HG02623 (cell line): ENCODE data around the gene AKT1S1.
"Not testable (repeated sequence)": the region's sequence is repeated elsewhere in the genome, so short reads cannot be mapped to it uniquely, and the experiment has no call there.

Experiments
- ATAC-seq: cut with Tn5 transposase; IDR thresholded peaks from one replicate; pipeline ENCODE4 v1.9.1; 2021; ENCODE audit warnings: moderate library complexity; ENCODE audit not compliant: unreplicated experiment

The AKT1S1 gene

DNA sequence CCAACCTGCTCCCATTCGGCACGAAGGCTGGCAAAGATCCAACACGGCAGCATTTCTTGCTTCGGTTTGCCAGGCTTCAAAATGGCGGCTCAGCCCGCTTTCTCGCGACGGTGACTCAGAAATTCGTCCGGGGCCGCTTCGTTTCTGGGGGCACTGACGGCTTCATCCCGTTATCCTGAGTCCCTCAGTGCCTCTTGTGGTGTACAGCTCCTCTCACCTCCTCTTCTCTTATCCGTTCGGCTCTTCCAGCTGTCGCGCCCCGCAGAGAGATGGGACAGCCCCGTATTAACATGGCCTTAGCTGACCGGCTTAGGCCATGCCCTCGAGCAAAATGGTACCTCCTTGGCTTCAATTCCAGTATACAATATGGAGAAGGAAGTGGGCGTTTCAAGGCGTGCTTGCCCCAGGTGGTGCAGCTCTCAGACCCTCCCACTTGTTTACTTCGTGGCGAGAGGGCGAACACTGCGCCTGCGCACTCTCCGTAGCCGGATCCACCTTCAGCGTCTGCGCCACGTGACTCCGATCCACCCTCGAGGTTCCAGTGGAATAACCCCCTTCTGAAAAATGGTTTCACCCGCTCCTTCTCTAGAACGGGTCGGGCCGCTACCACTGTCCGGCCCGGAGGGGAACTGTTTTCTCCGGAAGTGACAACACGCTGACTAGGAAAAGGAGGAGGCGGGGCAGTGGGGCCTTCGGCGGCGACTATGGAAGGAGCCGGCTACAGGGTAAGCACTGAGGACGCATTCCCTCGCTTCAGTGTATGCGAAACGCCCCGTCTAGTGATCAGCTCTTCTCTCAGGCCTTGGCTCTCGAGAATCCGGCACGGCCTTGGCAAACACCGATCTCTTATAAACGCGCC, at the start of gene AKT1S1, which contains the start of gene TBC1D17:
Gene AKT1S1, minus strand, starts transcription at position 336 of the 859 bp plus-strand sequence. CDS start 4,060 bp downstream, outside the sequence.
Gene TBC1D17, plus strand, starts transcription at position 683 of the 859 bp plus-strand sequence. Its CDS starts 22 bp downstream, at position 705.
- ATAC-seq: peak; percentile 57

- ATAC-seq: no peak
These were observed 49.4 kb upstream of the AKT1S1 start for GRCh38 chr19:49926515-49926914.

DNA sequence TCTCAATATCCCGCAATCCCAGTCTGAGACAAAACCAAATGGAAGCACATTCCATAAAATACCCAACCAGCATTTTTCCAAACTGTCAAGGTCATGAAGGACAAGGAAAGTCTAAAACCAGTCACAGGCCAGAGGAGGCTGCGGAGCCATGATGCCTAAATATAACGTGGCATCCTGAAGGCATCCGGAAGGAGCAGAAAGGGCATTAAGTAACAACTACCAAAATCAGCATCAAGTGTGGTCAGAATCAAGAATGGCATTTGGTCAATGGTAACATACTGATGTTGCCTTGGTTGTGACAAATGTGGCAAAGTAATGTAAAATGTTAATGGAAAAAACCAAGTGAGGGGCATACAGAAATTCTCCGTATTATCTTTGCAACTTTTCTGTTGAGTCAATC, 48.3 kb upstream of the AKT1S1 start:
- ATAC-seq: no peak

DNA sequence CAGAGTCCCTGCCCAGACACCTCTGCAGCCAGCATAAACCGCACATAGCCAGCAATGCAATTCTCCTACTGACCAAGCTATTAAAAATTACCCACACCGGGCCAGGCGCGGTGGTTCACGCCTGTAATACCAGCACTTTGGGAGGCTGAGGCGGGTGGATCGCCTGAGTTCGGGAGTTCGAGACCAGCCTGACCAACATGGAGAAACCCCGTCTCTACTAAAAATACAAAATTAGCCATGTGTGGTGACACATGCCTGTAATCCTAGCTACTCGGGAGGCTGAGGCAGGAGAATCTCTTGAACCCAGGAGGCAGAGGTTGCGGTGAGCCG, 47.7 kb upstream of the AKT1S1 start:
- not testable (repeated sequence) for ATAC-seq

GRCh38 chr19:49924004-49924880, 47.1 kb upstream of the AKT1S1 start:
- no peak for ATAC-seq

DNA sequence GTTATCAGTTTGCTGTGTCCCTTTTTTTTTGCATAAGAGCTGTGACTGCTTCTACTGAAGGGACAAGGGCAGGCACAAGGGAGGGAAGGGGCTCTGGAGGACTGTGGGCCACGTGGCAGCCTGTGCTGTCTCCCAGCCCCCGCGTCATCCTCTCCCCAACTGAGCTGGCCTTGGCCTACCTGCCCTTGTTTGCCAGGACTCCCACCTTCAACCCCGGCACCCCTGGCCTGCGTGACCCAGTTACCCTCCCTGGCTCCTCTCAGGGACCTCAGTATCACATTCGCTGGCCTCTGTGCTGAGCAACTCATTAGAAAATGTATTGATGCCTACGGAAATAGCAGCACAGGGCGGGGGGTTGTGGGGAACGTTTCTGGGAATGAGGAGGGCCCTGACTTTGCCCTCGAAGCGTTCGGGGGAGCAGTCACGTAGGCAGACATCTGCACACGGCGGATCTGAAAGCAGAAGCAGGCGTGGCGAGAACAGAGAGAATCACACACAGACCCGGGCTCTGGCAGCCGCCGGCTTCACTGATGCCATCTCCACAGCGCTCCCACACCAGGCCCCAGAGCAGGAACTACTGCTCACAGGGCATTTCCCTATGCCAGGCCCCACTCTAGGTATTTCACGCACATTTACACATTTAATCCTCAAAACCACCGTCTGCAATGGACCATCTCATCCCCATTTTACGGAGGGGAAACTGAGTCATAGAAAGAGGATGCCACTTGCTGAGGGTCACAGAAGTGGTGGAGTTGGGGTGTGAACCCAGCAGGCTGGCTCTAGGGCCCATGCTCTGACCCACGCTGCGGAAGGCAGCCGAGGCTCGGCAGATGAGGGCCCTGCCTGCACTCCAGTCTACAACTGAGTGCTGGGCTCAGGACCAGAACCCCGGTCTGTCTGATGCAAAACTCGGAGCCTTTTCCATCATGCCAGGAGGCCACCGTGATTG, 46.2 kb upstream of the AKT1S1 start:
- no peak for ATAC-seq

GRCh38 chr19:49921871-49922795, 45.0 kb upstream of the AKT1S1 start:
- no peak for ATAC-seq

DNA sequence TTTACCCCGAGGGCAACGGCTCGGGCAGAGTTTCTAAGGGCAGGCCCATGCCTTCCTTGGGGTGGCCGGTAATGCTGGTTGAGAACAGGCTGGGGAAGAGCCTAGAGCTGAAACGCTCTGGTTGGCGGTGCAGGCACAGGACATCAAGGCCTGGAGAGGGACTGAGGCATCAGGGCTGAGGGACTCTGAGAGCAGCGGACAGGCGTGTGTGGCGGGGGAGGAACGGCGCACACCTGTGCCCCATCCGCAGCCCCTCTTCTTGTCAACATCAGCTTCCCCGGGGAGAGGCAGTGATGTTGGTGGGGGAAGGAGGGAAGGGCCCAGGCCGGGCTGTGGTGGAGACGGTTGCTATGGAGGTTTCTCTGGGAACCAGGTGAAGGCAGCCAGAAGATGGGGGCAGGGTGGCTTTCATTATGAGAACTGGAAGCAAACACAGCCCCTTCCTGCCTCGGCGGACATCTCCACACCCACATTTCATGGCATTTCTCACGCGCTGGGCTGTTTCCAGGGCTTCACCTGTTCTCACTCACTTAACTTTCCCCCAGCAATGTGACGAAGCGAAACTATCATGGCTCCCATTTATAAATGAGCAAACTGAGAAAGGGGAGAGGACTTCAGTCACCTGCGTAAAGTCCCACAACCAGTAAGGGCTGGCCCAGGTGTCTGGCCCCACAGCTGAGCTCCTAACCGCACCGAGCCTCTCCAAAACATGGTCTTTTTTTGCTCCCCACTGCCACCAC, 43.6 kb upstream of the AKT1S1 start:
- no peak for ATAC-seq

DNA sequence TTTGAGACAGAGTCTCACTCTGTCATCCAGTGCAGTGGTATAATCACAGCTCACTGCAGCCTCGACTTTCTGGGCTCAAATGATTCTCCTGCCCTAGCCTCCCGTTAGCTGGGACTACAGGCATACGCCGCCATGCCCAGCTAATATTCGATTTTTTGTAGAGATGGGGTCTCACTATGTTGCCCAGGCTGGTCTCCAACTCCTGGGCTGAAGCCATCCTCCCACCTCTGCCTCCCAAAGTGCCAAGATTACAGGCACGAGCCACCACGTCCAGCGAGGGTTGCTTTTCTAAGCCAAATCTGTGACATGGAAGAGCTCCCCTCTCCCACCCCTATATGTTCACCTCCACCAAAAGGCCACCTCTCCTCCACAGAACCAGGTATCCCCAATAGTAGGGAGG, 40.9 kb upstream of the AKT1S1 start:
- ATAC-seq: no peak

DNA sequence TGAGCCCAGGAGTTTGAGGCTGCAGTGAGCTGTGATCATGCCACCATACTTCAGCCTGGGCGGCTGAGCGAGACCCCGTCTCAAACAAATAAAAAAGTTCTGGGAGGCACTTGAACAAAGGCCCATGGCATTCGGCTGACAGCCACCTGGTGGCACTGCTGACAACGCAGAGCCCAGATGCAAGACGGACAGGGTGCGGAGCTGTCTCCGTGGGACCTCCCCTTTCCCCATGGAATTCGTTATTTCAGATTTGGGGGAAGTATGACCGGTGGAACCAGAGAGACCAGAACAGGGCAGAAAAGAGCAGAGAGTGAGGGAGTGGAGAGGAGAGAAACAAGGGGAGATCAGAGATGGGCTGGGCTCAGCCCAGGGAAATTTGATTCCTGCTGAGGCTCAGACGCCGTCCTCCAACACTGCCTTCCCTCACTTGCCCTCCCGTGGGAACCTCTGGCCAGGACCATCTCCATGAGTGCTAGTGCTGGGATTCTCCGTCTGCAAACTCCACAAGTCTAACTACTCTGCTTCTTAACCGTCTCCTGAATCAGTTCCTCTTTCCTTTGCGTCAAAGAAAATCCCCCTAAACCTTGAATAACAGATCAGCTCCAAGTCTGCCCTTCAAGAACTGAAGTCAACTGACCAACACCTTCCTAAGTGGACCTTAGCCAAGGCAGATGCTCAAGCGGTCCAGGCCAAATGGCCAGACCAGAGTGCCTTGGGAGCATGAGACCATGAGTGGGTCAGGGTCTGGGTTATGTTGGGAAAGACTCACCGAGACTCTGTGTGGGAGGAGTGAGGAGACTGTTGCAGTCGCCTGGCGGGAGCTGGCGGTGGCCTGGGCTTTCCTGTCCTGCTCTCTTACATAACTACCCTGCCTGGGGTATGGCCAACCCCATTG, 39.9 kb upstream of the AKT1S1 start:
- no peak for ATAC-seq

GRCh38 chr19:49915271-49915670, 38.1 kb upstream of the AKT1S1 start:
- ATAC-seq: no peak

- no peak for ATAC-seq
These were observed 36.6 kb upstream of the AKT1S1 start for GRCh38 chr19:49913720-49914119.

DNA sequence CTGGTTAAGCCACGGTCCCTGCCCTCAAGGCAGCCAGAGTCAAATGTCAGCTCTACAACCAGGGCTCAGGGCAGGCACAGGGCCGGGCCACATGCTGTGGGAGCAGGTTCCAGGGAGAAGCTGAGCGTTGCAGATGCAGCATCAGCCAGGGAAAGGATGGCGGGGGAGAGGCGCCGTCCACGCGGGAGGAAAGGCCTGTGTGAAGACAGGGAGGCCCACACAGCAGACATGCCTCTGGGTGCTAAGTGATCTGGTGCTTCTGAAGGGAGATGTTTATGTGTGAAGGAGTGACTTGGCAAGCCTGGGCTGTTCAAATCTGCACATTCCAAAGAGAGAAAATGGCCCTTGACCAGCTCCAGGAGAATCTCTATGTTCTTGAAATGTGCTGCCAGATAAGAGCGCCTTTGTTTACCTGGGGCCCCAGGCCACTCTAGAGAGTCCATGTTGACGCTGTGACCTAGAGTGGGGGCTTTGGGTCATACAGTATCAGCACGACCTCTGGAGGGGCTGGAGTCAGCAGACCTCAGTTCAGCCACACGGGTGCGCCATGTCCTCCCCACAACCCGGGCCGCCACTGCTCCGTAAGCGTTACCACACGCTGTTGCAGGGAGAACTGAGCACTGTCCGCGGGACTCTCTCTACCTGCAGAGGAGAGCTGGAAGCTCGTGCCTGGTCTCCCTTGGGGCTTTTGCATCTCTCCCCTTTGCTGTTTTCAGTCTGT, 36.0 kb upstream of the AKT1S1 start:
- no peak for ATAC-seq

GRCh38 chr19:49911381-49912145, 34.4 kb upstream of the AKT1S1 start:
- no peak for ATAC-seq

DNA sequence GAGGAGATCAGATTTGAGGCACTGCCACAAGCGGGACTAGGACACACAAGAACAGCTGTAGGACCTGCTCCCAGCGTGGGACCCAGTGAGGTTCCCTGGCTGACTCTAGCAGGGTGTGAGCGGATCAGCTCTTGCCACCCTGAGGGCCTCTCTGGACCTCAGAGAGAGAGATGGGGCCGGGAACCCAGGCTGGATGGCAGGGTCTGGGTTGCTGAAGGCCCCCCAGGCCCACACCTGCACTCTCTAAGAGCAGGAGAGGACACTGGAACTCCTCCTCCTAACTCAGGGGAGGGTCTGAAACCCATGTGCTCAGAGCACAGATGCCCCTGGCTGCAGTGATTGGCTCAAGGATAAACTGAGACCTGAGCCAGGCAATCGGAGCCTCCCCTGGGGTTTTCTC, 33.0 kb upstream of the AKT1S1 start:
- ATAC-seq: no peak
